A673 (cell line): ENCODE data around the gene CACNA1G.

Experiments
- CTCF ChIP-seq: fragments of 300-800, 200-600 bp; sonication (generic); conservative IDR thresholded peaks from 2 replicates; pipeline ENCODE4 v1.5.1; 2017; ENCODE audit warnings: low read depth, mild to moderate bottlenecking, antibody characterized with exemption, low read length, moderate library complexity, mixed read lengths
- EZH2 ChIP-seq: fragments of 200-600 bp; sonication (generic); IDR thresholded peaks from 2 replicates; pipeline ENCODE4 v1.6.1; 2017; ENCODE audit warnings: borderline replicate concordance, low read depth, mild to moderate bottlenecking, mixed read lengths, antibody characterized with exemption, low read length; ENCODE audit not compliant: poor library complexity, severe bottlenecking

- no peak for TF ChIP-seq CTCF
- TF ChIP-seq EZH2 = no peak
Observed at GRCh38 chr17:50640686-50641351, 80.3 kb downstream of the CACNA1G start.
